ENCODE measurements around the gene MYL2.

The MYL2 gene

DNA sequence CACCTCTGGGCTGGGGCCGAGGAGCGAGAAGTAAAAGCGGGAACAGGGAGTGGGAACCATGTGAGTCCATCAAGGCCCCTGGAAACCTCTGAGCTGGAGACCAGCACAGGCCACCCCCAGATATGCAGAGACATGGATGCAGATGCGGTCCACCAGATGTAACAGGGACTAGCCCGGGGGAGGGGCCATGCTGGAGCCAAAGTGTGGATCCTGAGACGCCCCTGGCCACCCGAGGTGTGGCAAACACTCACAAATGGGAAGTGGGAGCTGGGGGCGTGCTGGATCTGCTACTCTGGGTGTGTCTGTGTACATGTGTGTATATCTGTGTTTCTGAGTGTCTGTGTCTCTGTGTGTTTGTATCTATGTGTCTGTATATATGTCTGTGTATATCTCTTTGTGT is 12.8 kb downstream of the MYL2 start:
- no peak overlapping the region for H3K27ac ChIP-seq
- no peak for TF ChIP-seq ZFX (IDR thresholded peaks at IDR 0.05; ENCODE audit: borderline replicate concordance)

DNA sequence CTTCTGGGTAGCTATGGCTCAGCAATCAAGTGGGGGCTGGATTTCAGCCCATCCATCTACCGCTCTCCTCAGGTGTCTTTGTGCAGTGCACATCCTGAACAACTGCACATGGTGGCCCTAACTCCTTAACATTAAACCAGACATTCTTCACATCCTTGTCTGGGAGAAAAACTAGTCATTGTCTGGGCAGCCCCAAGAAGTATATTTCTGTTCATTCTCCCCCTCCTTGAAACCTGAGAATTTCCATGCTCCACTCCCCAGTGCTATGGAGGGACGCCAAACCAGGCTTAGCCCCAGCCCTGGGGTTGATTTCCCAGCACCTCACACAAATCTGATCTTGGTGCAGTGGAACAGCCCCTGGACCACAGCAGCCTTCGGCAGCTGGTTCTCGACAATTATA is 13.4 kb downstream of the MYL2 start:
- no peak overlapping the region for H3K27ac ChIP-seq
- TF ChIP-seq, protein P1, sequence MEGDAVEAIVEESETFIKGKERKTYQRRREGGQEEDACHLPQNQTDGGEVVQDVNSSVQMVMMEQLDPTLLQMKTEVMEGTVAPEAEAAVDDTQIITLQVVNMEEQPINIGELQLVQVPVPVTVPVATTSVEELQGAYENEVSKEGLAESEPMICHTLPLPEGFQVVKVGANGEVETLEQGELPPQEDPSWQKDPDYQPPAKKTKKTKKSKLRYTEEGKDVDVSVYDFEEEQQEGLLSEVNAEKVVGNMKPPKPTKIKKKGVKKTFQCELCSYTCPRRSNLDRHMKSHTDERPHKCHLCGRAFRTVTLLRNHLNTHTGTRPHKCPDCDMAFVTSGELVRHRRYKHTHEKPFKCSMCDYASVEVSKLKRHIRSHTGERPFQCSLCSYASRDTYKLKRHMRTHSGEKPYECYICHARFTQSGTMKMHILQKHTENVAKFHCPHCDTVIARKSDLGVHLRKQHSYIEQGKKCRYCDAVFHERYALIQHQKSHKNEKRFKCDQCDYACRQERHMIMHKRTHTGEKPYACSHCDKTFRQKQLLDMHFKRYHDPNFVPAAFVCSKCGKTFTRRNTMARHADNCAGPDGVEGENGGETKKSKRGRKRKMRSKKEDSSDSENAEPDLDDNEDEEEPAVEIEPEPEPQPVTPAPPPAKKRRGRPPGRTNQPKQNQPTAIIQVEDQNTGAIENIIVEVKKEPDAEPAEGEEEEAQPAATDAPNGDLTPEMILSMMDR (IDR thresholded peaks at IDR 0.05): no peak
- TF ChIP-seq ZFX (IDR thresholded peaks at IDR 0.05; ENCODE audit: borderline replicate concordance): no peak

DNA sequence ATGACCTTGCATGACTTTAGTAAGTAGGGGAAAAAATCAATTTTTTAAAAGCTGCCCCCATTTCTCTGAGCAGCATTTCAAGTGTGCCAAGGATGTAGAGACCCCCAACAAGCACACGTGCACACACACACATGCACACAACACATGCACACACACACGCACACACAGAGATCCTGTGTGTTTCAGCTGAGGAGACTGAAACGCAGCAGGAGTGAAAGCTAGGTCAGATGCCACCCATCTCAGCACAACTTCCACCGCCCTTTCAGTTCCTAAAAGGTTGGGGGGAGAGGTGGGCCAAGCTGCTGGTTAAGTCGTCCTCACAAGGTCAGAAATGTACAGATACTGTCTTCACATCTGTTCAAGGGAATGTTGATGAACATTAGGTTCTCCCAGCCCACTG is 13.9 kb downstream of the MYL2 start:
- no peak overlapping the region for H3K27ac ChIP-seq
- TF ChIP-seq ZFX (IDR thresholded peaks at IDR 0.05; ENCODE audit: borderline replicate concordance): no peak
- TF ChIP-seq, protein P1 (IDR thresholded peaks at IDR 0.05): no peak

DNA sequence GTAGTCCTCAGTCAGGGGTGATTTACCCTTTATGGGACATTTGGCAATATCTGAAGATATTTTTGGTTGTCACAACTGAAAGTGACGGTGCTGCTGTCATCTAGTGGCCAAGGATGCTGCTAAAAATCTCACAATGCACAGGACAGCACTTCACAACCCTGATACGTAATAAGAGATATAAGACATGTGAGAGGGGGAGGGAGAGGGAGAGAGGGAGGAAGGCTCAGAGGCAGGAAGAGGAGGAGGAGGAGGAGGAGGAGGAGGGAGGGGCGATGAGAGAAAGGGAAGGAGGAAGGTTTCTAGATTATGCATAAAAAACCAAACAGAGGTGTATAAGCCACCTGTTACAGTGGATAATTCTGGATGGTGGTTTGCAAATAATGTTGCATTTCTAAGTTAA is 14.3 kb downstream of the MYL2 start:
- TF ChIP-seq, protein P1 (IDR thresholded peaks at IDR 0.05): no peak
- no peak for TF ChIP-seq ZFX (IDR thresholded peaks at IDR 0.05; ENCODE audit: borderline replicate concordance)
- H3K27ac ChIP-seq: no peak overlapping the region

DNA sequence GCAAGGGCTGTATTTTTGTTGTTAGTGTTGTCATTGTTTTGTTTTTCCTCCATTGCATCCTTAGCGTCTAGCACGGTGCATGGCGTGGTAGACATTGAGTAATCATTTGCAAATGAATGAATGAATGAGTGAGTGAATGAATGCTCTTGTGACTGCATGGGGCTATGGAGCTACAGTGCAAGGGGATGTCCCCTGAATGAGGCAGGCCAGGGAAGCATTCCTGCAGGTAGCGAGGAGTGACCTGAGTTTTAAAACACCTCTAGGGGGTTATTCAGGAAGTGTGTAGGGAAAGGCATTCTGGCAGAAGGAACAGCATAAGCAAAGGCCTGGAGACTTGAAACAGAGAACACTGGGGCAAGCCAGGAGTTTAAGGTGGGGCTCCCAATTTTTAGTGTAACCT is 16.9 kb downstream of the MYL2 start:
- TF ChIP-seq ZFX (IDR thresholded peaks at IDR 0.05; ENCODE audit: borderline replicate concordance): no peak
- TF ChIP-seq, protein P1 (IDR thresholded peaks at IDR 0.05): no peak
- H3K27ac ChIP-seq: no peak overlapping the region

DNA sequence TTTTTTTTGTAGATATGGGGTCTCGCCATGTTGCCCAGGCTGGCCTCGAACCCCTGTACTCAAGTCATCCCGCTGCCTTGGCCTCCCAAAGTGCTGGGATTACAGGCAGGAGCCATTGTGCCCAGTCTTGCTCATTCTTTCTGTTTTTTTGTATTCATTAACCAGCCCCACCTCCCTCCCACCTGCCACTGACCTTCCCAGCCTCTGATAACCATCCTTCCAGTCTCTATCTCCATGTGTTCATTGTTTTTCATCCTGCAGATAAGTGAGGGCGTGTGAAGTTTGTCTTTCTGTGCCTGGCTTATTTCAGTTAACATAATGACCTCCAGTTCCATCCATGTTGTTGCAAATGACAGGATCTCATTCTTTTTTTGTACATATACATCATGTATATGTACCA is 19.0 kb downstream of the MYL2 start:
- TF ChIP-seq ZFX (IDR thresholded peaks at IDR 0.05; ENCODE audit: borderline replicate concordance): no peak
- TF ChIP-seq, protein P1 (IDR thresholded peaks at IDR 0.05): no peak
- H3K27ac ChIP-seq: no peak overlapping the region

GRCh38 chr12:110896559-110896958 is 23.8 kb downstream of the MYL2 start:
- no peak overlapping the region for H3K27ac ChIP-seq
- TF ChIP-seq, protein P1 (IDR thresholded peaks at IDR 0.05): no peak
- no peak for TF ChIP-seq ZFX (IDR thresholded peaks at IDR 0.05; ENCODE audit: borderline replicate concordance)

DNA sequence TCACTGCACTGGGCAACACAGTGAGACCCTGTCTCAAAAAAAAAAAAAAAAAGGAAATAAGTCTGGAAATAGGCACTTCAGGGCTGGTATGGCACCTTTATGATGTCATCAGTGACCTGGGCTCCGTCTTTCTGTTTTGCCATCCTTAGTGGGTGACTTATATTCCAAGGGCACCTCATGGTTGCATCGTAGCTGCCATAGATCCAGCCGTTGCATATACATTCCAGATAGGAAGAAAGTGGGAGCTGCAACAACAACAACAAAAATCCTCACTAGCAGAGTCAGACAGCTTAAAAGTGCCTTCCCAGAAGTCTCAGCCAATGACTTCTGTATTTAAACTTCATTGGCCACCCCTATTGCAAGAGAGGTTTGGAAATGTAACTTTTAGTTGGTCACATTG is 26.4 kb downstream of the MYL2 start:
- no peak overlapping the region for H3K27ac ChIP-seq
- TF ChIP-seq ZFX (IDR thresholded peaks at IDR 0.05; ENCODE audit: borderline replicate concordance): no peak
- TF ChIP-seq, protein P1 (IDR thresholded peaks at IDR 0.05): no peak

Measured in 22Rv1 (cell line).